GM18951 (cell line): ENCODE measurements around the gene TBC1D22A.

ENCODE experiments used
- POLR2A ChIP-seq: IDR thresholded peaks from 4 replicates; pipeline ENCODE4 v1.6.1; 2011; ENCODE audit warnings: mild to moderate bottlenecking; ENCODE audit not compliant: insufficient read length, insufficient read depth; ENCODE audit errors: extremely low read depth
- in situ Hi-C: fragments of 300-500 bp; cut with MboI; formaldehyde crosslinking; loops from one replicate; pipeline ENCODE4 v1.12.0; 2022; ENCODE audit warnings: low sequenced_read_pairs, mixed read lengths, inconsistent platforms; ENCODE audit not compliant: unreplicated experiment

Gene TBC1D22A

DNA sequence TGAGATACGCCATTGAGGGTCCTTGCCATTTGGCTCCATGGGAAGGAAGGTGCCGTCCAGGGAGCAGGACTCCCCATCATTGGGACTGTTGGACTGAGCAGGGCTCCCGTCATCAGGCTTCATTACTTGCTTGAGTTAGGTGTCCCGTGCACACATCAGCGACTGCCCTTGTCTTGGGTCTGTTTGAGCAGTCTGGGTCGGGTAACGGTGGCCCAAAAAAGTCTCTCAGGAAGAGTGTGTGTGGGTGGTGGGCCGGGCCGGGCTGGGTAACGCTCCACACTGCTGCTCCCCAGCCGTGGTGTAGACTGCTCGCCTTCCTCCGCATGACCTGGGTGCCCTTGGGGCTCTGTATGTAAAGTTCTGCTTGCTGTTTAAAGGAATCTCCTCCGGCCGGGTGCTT, 293.5 kb downstream of the TBC1D22A start:
- in situ Hi-C loops = no loop called here
- TF ChIP-seq POLR2A = no peak

DNA sequence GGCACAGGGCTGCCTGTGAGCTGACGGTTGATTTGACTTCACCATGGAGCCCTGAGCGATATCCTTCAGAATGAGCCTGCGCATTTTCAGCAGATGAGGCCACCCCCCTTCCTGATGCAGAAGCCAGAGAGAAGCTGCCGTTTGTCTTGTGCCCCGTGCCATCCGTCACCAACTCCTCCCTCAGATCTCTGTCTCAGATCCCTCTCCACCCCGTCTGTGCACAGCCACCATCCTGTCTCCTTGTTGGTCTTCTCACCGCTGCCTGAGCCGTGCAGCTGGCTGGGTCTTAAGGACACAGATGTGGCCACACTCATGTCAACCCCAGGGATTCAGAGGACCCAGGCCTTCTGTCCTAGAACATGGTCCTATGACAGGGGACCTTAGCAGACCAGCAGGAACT, 293.9 kb downstream of the TBC1D22A start:
- TF ChIP-seq POLR2A = no peak
- in situ Hi-C loops = no loop called here

DNA sequence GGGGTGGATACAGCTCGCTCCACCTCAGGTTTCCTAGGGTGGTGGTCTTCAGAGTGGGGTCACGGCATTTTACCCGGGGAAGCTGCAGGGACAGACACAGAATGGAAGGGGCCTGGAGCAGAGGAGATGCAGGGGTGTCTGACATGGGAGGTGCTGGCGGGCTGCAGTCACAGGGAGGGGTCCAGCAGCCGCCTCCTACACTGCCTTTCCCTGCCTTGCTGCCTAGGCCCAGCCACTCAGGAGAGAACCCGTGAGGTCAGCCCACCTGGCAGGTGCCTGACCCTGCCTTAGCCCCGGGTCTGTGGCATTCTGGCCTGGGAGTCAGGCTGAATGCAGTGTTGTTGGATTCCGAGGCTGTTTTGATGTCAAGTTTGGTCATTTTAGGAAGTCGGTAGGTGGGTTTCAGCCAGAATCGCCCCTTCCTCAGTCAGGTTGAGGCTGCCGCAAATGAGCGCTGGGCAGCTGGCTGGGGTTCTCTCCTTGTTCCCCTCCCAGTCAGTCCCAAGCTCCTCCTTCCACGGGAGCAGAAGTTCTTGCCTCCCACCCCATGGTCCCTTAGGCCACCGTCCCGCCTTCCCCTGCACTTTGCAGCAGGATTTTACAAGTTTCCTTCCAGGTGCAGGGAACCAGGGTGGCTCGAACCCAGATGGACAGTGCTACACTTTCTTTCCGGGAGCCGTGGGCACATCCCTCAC, 294.5 kb downstream of the TBC1D22A start:
- TF ChIP-seq POLR2A = no peak
- in situ Hi-C loops = no loop called here

- no peak for TF ChIP-seq POLR2A
- in situ Hi-C loops = no loop called here
Measured at GRCh38 chr22:47057916-47058585, 295.6 kb downstream of the TBC1D22A start.

DNA sequence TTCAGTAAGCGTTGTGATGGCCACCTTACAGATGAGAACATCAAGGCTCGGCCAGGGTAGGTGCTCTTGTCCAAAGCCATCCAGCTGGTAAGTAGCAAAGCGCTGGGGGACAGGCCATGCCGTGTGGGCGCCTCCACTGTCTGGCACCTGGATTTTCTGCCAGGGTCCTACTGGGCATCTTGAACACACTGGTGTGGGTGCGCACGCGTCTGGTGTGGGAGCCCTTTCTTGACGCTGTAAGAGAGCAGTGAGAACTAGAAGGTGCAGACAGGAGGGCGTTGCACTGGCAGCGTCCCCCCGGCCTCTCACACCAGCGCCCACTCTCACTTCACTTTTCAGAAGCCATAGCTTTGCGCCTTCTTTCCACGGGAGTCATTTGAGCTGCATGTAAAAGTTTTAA, 296.6 kb downstream of the TBC1D22A start:
- in situ Hi-C loops = no loop called here
- TF ChIP-seq POLR2A = no peak

DNA sequence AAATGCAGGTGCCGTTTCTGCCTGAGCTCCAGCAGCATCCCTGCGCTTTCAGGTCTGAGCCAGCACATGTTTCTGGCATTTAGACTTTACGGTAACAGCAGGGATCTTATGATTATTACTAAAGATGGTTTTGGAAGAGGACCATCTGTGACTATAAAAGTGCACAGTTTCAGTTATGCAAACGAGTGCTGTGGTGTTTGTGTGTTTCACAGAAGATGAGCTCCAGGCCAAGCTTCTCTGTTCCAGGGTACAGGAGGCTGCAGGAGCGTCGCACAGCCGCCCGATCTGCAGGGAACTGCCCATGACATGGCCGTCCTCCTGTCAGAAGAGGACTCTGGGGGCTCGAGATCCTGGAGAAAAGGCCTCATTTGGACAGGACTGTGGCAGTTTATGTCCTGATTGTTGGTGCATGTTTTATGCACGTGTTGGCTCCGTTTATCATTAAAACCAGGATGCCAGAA, 297.3 kb downstream of the TBC1D22A start:
- in situ Hi-C loops = no loop called here
- TF ChIP-seq POLR2A = no peak

- in situ Hi-C loops = no loop called here
- TF ChIP-seq POLR2A = no peak
Measured at GRCh38 chr22:47060718-47061117, 298.3 kb downstream of the TBC1D22A start.

- in situ Hi-C loops = no loop called here
- no peak for TF ChIP-seq POLR2A
Measured at GRCh38 chr22:47061226-47061625, 298.8 kb downstream of the TBC1D22A start.

GRCh38 chr22:47062126-47062525, 299.7 kb downstream of the TBC1D22A start:
- in situ Hi-C loops = no loop called here
- TF ChIP-seq POLR2A = no peak

DNA sequence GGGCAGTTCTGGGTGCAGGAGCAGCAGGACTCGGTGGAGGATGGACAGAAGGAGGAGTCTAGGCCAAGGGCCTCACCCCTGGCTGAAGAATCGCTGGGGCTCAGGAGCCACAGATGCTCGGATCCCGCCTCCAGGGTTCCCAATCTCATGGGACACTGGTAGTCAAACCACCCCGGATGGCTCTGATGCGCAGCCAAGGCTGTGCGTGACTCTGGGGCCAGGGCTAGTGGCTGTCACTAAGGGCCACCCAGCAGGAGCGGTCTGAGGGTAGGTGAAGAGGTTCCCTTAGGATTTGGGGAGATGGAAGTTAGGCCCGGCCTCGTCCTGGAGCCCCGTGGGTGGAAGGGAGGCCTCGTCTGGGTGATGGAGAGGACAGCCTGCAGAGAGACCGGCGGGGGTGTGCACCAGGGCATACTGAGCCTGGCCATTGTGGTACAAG, 300.6 kb downstream of the TBC1D22A start:
- TF ChIP-seq POLR2A = no peak
- in situ Hi-C loops = no loop called here

GRCh38 chr22:47063606-47064005, 301.2 kb downstream of the TBC1D22A start:
- in situ Hi-C loops = no loop called here
- TF ChIP-seq POLR2A = no peak

DNA sequence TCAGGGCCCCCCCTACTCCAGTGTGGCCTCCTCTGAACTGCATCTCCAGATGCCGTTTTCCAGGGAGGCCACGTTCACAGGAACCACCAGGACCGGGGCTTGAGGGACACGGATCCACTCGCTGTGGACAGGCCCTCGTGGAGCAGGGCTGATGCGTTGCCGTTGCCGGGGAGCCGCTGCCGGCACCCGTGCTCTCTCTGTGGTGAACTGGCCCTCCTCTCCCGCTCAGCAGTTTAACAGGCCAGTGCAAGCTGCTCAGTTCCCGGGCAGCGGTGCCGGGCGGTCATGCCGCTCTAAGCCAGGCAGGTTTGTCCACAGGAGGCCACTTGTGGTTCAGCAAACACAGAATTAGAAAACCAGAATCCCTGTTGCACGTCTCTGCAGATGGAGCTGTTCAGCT, 301.6 kb downstream of the TBC1D22A start:
- in situ Hi-C loops = no loop called here
- TF ChIP-seq POLR2A = no peak

DNA sequence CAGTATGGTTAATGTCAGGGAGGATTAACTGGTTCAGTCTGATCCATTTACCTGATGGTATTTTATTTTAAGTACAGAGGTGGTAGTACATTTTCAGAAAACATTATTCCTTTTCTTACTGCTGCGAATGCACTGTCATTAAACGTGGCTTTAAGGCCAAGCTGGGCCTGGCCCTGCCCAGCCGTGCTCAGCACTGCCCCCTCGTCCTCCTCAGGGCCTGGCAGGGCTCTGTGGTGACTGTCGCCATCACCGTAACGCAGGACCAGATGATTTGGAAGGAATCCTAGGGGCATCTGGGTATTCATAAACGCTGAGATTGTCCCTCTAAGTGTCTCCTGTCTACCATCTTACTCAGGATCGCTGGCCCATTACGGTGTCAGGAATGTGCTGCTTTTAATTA, 302.0 kb downstream of the TBC1D22A start:
- TF ChIP-seq POLR2A = no peak
- in situ Hi-C loops = no loop called here
